KMS-11 (cell line): ENCODE data around the gene AFF3.

Experiments used
- H2AFZ ChIP-seq: fragments of 200-600 bp; sonication (generic); 2 replicates; pipeline ENCODE4 v1.6.1; 2016; ENCODE audit warnings: antibody characterized with exemption, mixed run types, low read depth
- H3K27ac ChIP-seq: fragments of 200-600 bp; sonication (generic); 2 replicates; pipeline ENCODE4 v1.6.1; 2016; ENCODE audit warnings: mild to moderate bottlenecking, mixed run types
- H3K27me3 ChIP-seq: fragments of 200-600 bp; sonication (generic); 2 replicates; pipeline ENCODE4 v1.6.1; 2017; ENCODE audit warnings: mild to moderate bottlenecking, low read depth, mixed run types, moderate library complexity; ENCODE audit not compliant: insufficient read depth
- H3K36me3 ChIP-seq: fragments of 200-600 bp; sonication (generic); 2 replicates; pipeline ENCODE4 v1.6.1; 2017; ENCODE audit warnings: mild to moderate bottlenecking, mixed run types; ENCODE audit not compliant: insufficient read depth
- H3K4me1 ChIP-seq: fragments of 200-600 bp; sonication (generic); 2 replicates; pipeline ENCODE4 v1.6.1; 2016; ENCODE audit warnings: mild to moderate bottlenecking, low read depth, mixed run types; ENCODE audit not compliant: poor library complexity, severe bottlenecking
- H3K4me2 ChIP-seq: fragments of 200-600 bp; sonication (generic); 2 replicates; pipeline ENCODE4 v1.7.0; 2016; ENCODE audit warnings: mild to moderate bottlenecking, mixed run types
- H3K4me3 ChIP-seq: fragments of 200-600 bp; sonication (generic); IDR thresholded peaks from 2 replicates; pipeline ENCODE4 v1.6.1; 2017; ENCODE audit warnings: low read depth, low read length, mixed read lengths; ENCODE audit not compliant: insufficient read depth
- H3K79me2 ChIP-seq: fragments of 200-600 bp; sonication (generic); 2 replicates; pipeline ENCODE4 v1.6.1; 2016; ENCODE audit warnings: low read depth, mixed run types; ENCODE audit not compliant: insufficient read depth
- H3K9ac ChIP-seq: fragments of 200-600 bp; sonication (generic); 2 replicates; pipeline ENCODE4 v1.6.1; 2016; ENCODE audit warnings: mild to moderate bottlenecking, mixed run types
- H4K20me1 ChIP-seq: fragments of 200-600 bp; sonication (generic); 2 replicates; pipeline ENCODE4 v1.6.1; 2016; ENCODE audit warnings: mild to moderate bottlenecking, mixed run types; ENCODE audit not compliant: insufficient read depth
- CTCF ChIP-seq: fragments of 200-600 bp; sonication (generic); conservative IDR thresholded peaks from 2 replicates; pipeline ENCODE4 v1.6.1; 2017; ENCODE audit warnings: low read depth, mild to moderate bottlenecking, antibody characterized with exemption, low read length, moderate library complexity, mixed read lengths

Gene AFF3

GRCh38 chr2:100041385-100041784, 101.0 kb downstream of the AFF3 start:
- no peak overlapping the region for H3K4me3 ChIP-seq
- no peaks in the 10 kb centered on the region for H3K4me1 ChIP-seq
- no peaks in the 10 kb centered on the region; the same call in 1 of the 2 replicates for H3K36me3 ChIP-seq
- no peak overlapping the region for H3K9ac ChIP-seq
- no peak overlapping the region for H3K4me2 ChIP-seq
- no peaks in the 10 kb centered on the region for H3K27me3 ChIP-seq
- H4K20me1 ChIP-seq = no peaks in the 10 kb centered on the region
- no peak overlapping the region for H2AFZ ChIP-seq
- H3K27ac ChIP-seq = no peak overlapping the region
- no peaks in the 10 kb centered on the region for H3K79me2 ChIP-seq
- no peak for TF ChIP-seq CTCF

GRCh38 chr2:100040906-100041305, 101.5 kb downstream of the AFF3 start:
- Histone ChIP-seq H3K27ac (no peak overlapping the region), H3K4me3 (no peak overlapping the region), H3K9ac (no peak overlapping the region), H3K4me2 (no peak overlapping the region), H3K27me3 (no peaks in the 10 kb centered on the region), H3K79me2 (no peaks in the 10 kb centered on the region), H4K20me1 (no peaks in the 10 kb centered on the region), H3K36me3 (no peaks in the 10 kb centered on the region; the same call in 1 of the 2 replicates), H2AFZ (no peak overlapping the region), H3K4me1 (no peaks in the 10 kb centered on the region)
- no peak for TF ChIP-seq CTCF

- Histone ChIP-seq H2AFZ (no peak overlapping the region), H3K9ac (no peak overlapping the region), H3K4me3 (no peak overlapping the region), H3K36me3 (no peaks in the 10 kb centered on the region; the same call in 1 of the 2 replicates), H3K79me2 (no peaks in the 10 kb centered on the region), H3K4me2 (no peak overlapping the region), H4K20me1 (no peaks in the 10 kb centered on the region), H3K4me1 (no peaks in the 10 kb centered on the region), H3K27ac (no peak overlapping the region), H3K27me3 (no peaks in the 10 kb centered on the region)
- TF ChIP-seq CTCF = no peak
Observed at GRCh38 chr2:100039291-100039980, 103.0 kb downstream of the AFF3 start.

- Histone ChIP-seq H4K20me1 (no peaks in the 10 kb centered on the region), H3K27ac (no peak overlapping the region), H3K4me3 (no peak overlapping the region), H3K9ac (no peak overlapping the region), H2AFZ (no peak overlapping the region), H3K4me1 (no peaks in the 10 kb centered on the region), H3K79me2 (no peaks in the 10 kb centered on the region), H3K4me2 (no peak overlapping the region), H3K36me3 (no peaks in the 10 kb centered on the region; the same call in 1 of the 2 replicates), H3K27me3 (no peaks in the 10 kb centered on the region)
- no peak for TF ChIP-seq CTCF
Observed at GRCh38 chr2:100038011-100038410, 104.4 kb downstream of the AFF3 start.
